SK-N-MC (cell line): Measurements from ENCODE around the gene FZD4.

Experiments
- EZH2 ChIP-seq: fragments of 200-600 bp; sonication (generic); IDR thresholded peaks from one replicate; pipeline ENCODE4 v1.6.1; 2017; ENCODE audit warnings: antibody characterized with exemption
- FOXP2 ChIP-seq: optimal IDR thresholded peaks from 2 replicates; pipeline ENCODE3; 2011; ENCODE audit warnings: mild to moderate bottlenecking, moderate library complexity; ENCODE audit not compliant: insufficient read depth; ENCODE audit errors: extremely low read length, control extremely low read depth
- POLR2AphosphoS5 ChIP-seq: IDR thresholded peaks from 2 replicates; pipeline ENCODE4 v1.6.1; 2012; ENCODE audit warnings: mild to moderate bottlenecking, low read depth, low read length, borderline replicate concordance

- TF ChIP-seq POLR2AphosphoS5 (no peak), EZH2 (no peak), FOXP2 (no peak)
These were observed 52.9 kb downstream of the FZD4 start for GRCh38 chr11:86902345-86902744.
